Esophagus muscularis mucosa (tissue), 4 donors: ENCODE data around the gene NWD2.

Experiments
- CTCF ChIP-seq, 3 experiments: fragments of 200-600 bp in 2 of 3; fragments of 450-650 bp in 1 of 3; sonication (generic) in 2 of 3; IDR thresholded peaks; one replicate each; pipeline ENCODE4 v1.5.1; 2017 to 2019; ENCODE audit warnings: antibody characterized with exemption in 3 of 3, mild to moderate bottlenecking in 2 of 3, moderate library complexity in 1 of 3
- EP300 ChIP-seq: sonication (generic); formaldehyde crosslinking; IDR thresholded peaks from one replicate; pipeline ENCODE4 v1.6.1; 2017; ENCODE audit warnings: antibody characterized with exemption
- POLR2A ChIP-seq: fragments of 450-650 bp; IDR thresholded peaks from one replicate; pipeline ENCODE4 v1.6.1; 2017; ENCODE audit warnings: antibody characterized with exemption, moderate library complexity, mild to moderate bottlenecking, low read depth
- POLR2AphosphoS5 ChIP-seq, 2 donors: sonication (generic); formaldehyde crosslinking; IDR thresholded peaks; one replicate each; pipeline ENCODE4 v1.6.1; 2017; ENCODE audit warnings: antibody characterized with exemption in 2 of 2

- no peak for TF ChIP-seq CTCF (IDR thresholded peaks at IDR 0.05)
- no peak for TF ChIP-seq EP300
- no peak for TF ChIP-seq POLR2A
- no peak for TF ChIP-seq POLR2AphosphoS5 (IDR thresholded peaks at IDR 0.05)
Measured at GRCh38 chr4:37438564-37439279, 194.2 kb downstream of the NWD2 start.
